Erythroblast (primary cell): ENCODE data around the gene C14orf132.

ENCODE experiments used
- GATA1 ChIP-seq: IDR thresholded peaks from 2 replicates; pipeline ENCODE4 v1.6.1; 2011; ENCODE audit warnings: low read depth, mild to moderate bottlenecking, control low read depth, low read length, moderate library complexity
- POLR2A ChIP-seq: IDR thresholded peaks from 2 replicates; pipeline ENCODE4 v1.6.1; 2011; ENCODE audit warnings: mild to moderate bottlenecking, low read length

DNA sequence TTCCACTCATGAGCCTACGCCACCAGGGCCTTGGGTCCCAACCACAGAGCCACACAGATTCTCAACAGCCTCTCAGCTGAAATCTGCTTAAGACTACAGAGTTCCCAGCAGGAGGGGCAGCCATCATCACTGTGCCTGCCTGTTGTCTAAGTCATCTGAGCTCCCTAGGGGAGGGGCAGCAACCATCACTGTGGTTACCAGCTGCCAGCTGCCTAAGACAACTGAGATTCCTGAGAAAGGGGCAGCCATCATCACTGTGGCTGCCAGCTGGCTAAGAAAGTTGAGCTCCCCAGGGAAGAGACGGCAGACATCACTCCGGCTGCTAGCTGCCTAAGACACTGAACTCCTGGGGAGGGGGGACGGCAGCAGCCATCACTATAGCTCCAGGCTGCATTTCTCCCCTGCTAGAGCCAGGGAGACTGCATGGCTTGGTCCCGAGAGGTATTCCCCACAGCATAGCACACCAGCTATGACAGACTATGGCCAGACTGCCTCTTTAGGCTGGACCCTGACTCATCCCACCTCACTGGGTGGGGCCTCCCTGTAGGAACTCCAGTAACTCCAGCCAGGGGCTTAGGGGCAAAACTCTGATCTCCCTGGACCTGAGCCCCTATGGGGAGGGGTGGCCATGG lies 37.2 kb upstream of the C14orf132 start:
- TF ChIP-seq POLR2A (no peak), GATA1 (no peak)
